Measurements from ENCODE around the gene EEF1AKMT3. TPM values are rescaled to one million over a fixed set of nuclear protein-coding genes. Genes with fewer than 3 reads are reported as not detected.

The EEF1AKMT3 gene
- total RNA-seq, 2 experiments from 2014 or later: 4.0 to 4.3 TPM

DNA sequence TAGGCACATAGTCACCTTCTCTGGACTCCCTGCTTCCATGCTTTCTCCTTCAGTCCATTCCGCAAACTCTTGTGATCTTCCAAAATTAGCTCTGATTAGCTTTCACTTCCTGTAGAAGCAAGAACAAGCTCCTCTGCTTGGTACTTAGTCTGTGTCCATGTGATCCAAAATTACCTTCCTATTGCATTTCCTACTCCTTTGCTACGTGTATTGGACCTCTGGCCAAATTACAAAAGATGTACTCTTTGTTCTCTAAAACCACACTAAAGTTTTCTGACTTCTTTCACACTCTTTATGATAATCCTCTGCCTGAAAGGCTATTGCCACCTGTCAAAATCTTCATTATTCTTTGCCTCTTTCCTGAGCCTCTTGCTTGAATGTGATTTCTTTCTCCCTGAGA lies 9.4 kb downstream of the EEF1AKMT3 start:
- TF ChIP-seq CTCF (IDR thresholded peaks at IDR 0.05): no peak
- ChIA-PET CTCF (interaction anchor here (0.9 to 13.4 kb wide), 10 partner anchors 9 to 235 kb away, joined by 3 to 122 read pairs (median 4); partner anchors contain the start of genes CYP27B1, DCTN2 and EEF1AKMT3), POLR2A (interaction anchor here (1.0 to 2.0 kb wide), 5 partner anchors 9 to 114 kb away, joined by 3 to 10 read pairs (median 4); partner anchors contain the start of genes CTDSP2, EEF1AKMT3 and METTL1)
- Mint-ChIP-seq H3K4me1 (ENCODE audit: low read depth) (peaks cover 28% of the 10 kb centered on the region), H3K36me3 (ENCODE audit: low read depth) (peaks cover 24% of the 10 kb centered on the region), H3K27ac (peak overlapping the region; percentile 96), H3K4me3 (no peak overlapping the region), H3K27me3 (no peaks in the 10 kb centered on the region), H3K9me3 (no peaks in the 10 kb centered on the region)
- DNase-seq (no peak), ATAC-seq (no peak)
- intact Hi-C loops (cut with micrococcal nuclease): loop anchor here (5.0 kb wide), 1 partner anchor 126 kb away; no protein-coding TSS in a partner anchor

GRCh38 chr12:57782243-57782607 lies 9.8 kb downstream of the EEF1AKMT3 start:
- peak; percentile 17 for ATAC-seq
- H3K9me3 Mint-ChIP-seq: no peaks in the 10 kb centered on the region
- peaks cover 28% of the 10 kb centered on the region for H3K4me1 Mint-ChIP-seq (ENCODE audit: low read depth)

GRCh38 chr12:57782608-57783465 lies 10.4 kb downstream of the EEF1AKMT3 start, which contains the start of gene TSFM:
Gene TSFM (plus strand): TSS chr12:57782787. CDS start chr12:57782802, 15 bp downstream.
- H3K9me3 Mint-ChIP-seq: no peaks in the 10 kb centered on the region
- peaks cover 28% of the 10 kb centered on the region for H3K4me1 Mint-ChIP-seq (ENCODE audit: low read depth)
- H3K27me3 Mint-ChIP-seq: no peaks in the 10 kb centered on the region
- intact Hi-C loops (cut with micrococcal nuclease): loop anchor here (5.0 kb wide), 1 partner anchor 124 kb away; no protein-coding TSS in a partner anchor
- CTCF ChIA-PET: interaction anchor here (0.7 to 13.4 kb wide), 29 partner anchors 8 to 236 kb away, joined by 3 to 122 read pairs (median 5); partner anchors contain the start of genes CDK4, CTDSP2, CYP27B1 and DCTN2
- peak; percentile 97 for TF ChIP-seq CTCF (IDR thresholded peaks at IDR 0.05)
- peak within 1 kb of the TSS; percentile 96 for H3K27ac Mint-ChIP-seq
- DNase-seq (peak; percentile 99), ATAC-seq (peak; percentile 95)
- POLR2A ChIA-PET: interaction anchor here (0.7 to 2.0 kb wide), 22 partner anchors 11 to 143 kb away, joined by 3 to 10 read pairs (median 3); partner anchors contain the start of genes CDK4, CTDSP2, EEF1AKMT3 and METTL1
- peaks cover 29% of the 10 kb centered on the region for H3K36me3 Mint-ChIP-seq (ENCODE audit: low read depth)
- peak within 1 kb of the TSS; percentile 99 for H3K4me3 Mint-ChIP-seq

More at GRCh38 chr12:57782243-57782607, 9.8 kb downstream of the EEF1AKMT3 start:
- H3K27ac Mint-ChIP-seq: peak overlapping the region; percentile 96
- ChIA-PET POLR2A (interaction anchor here (0.8 to 2.0 kb wide), 9 partner anchors 10 to 144 kb away, joined by 3 to 10 read pairs (median 4); partner anchors contain the start of genes CTDSP2, EEF1AKMT3 and METTL1), CTCF (interaction anchor here (1.0 to 13.4 kb wide), 17 partner anchors 10 to 236 kb away, joined by 3 to 122 read pairs (median 6); partner anchors contain the start of genes CDK4, CTDSP2, CYP27B1 and DCTN2)
- H3K27me3 Mint-ChIP-seq: no peaks in the 10 kb centered on the region
- intact Hi-C loops (cut with micrococcal nuclease): loop anchor here (5.0 kb wide), 1 partner anchor 125 kb away; no protein-coding TSS in a partner anchor
- H3K4me3 Mint-ChIP-seq: peak overlapping the region; percentile 99
- H3K36me3 Mint-ChIP-seq (ENCODE audit: low read depth): peaks cover 25% of the 10 kb centered on the region
- no peak for TF ChIP-seq CTCF (IDR thresholded peaks at IDR 0.05)
- no peak for DNase-seq

DNA sequence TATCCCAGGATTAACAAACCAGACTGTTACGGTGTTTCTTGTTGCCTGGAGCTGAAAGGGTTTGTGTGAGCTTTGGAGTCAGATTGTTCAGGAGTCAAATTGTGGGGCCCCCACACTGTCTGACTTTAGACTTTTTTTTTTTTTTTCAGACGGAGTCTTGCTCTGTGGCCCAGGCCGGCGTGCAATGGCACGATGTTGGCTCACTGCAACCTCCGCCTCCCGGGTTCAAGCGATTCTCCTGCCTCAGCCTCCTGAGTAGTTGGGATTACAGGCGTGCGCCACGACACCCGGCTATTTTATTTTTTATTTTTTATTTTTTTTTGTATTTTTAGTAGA lies 11.0 kb downstream of the EEF1AKMT3 start:
- ATAC-seq (no peak), DNase-seq (no peak)
- Mint-ChIP-seq H3K27me3 (no peaks in the 10 kb centered on the region), H3K4me3 (peak overlapping the region; percentile 99), H3K36me3 (ENCODE audit: low read depth) (peaks cover 29% of the 10 kb centered on the region), H3K9me3 (no peaks in the 10 kb centered on the region), H3K4me1 (ENCODE audit: low read depth) (peaks cover 28% of the 10 kb centered on the region), H3K27ac (peak overlapping the region; percentile 96)
- TF ChIP-seq CTCF (IDR thresholded peaks at IDR 0.05): no peak
- ChIA-PET CTCF (interaction anchor here (0.7 to 13.4 kb wide), 27 partner anchors 9 to 237 kb away, joined by 3 to 122 read pairs (median 5); partner anchors contain the start of genes CDK4, CTDSP2, CYP27B1 and DCTN2), POLR2A (interaction anchor here (0.9 to 2.0 kb wide), 16 partner anchors 11 to 61 kb away, joined by 3 to 10 read pairs (median 4); partner anchors contain the start of genes CDK4, EEF1AKMT3 and METTL1)
- intact Hi-C loops (cut with micrococcal nuclease): loop anchor here (5.0 kb wide), 1 partner anchor 124 kb away; no protein-coding TSS in a partner anchor

All from activated CD8-positive, alpha-beta T cell treated with anti-CD3 and anti-CD28 coated beads for 36 hours (primary cell).